CD4-positive, CD25-positive, alpha-beta regulatory T cell (primary cell): ENCODE data around the gene DAGLA. TPM values are rescaled to one million over a fixed set of nuclear protein-coding genes. Genes with fewer than 3 reads are reported as not detected.

Source experiments
- ATAC-seq, 2 donors: fragments of 150-1000 bp; cut with Tn5 transposase; one replicate each; pipeline ENCODE4 v1.10.0; 2021; ENCODE audit warnings: low read depth in 2 of 2, moderate number of reproducible peaks in 2 of 2, moderate library complexity in 1 of 2
- DNase-seq, 3 donors: peaks; one replicate each; pipeline versions ENCODE4 v3.0.0 to v3.0.0-alpha.2; 2012 to 2022; ENCODE audit warnings: mixed read lengths in 1 of 3
- H3K27ac ChIP-seq: one replicate; pipeline ENCODE4 v1.7.0; 2013; ENCODE audit warnings: mild to moderate bottlenecking, low read length; ENCODE audit not compliant: insufficient read depth, poor library complexity, severe bottlenecking
- H3K27me3 ChIP-seq: one replicate; pipeline ENCODE4 v1.7.0; 2013; ENCODE audit warnings: low read length; ENCODE audit not compliant: control insufficient read depth, insufficient read depth
- H3K36me3 ChIP-seq: one replicate; pipeline ENCODE4 v1.7.0; 2013; ENCODE audit warnings: mild to moderate bottlenecking, low read length, moderate library complexity; ENCODE audit not compliant: control insufficient read depth, insufficient read depth
- H3K4me1 ChIP-seq: 2 replicates; pipeline ENCODE4 v1.7.0; 2013; ENCODE audit warnings: mild to moderate bottlenecking, low read length; ENCODE audit not compliant: insufficient read depth, control insufficient read depth, poor library complexity, severe bottlenecking
- H3K4me3 ChIP-seq: one replicate; pipeline ENCODE4 v1.7.0; 2013; ENCODE audit warnings: low read depth, mild to moderate bottlenecking, low read length, moderate library complexity
- H3K9me3 ChIP-seq, 2 experiments: 1 replicate in 1 of 2; 2 replicates in 1 of 2; pipeline ENCODE4 v1.7.0; 2013; ENCODE audit warnings: low read length in 2 of 2, mild to moderate bottlenecking in 1 of 2, moderate library complexity in 1 of 2; ENCODE audit not compliant: control insufficient read depth in 2 of 2
- H3K27ac Mint-ChIP-seq, 3 donors: one replicate each; pipeline ENCODE4 v1.8.0; 2020 to 2022; ENCODE audit warnings: mild to moderate bottlenecking in 3 of 3, mixed read lengths in 3 of 3, moderate library complexity in 2 of 3
- H3K27me3 Mint-ChIP-seq: one replicate; pipeline ENCODE4 v1.8.0; 2022; ENCODE audit warnings: mild to moderate bottlenecking, mixed read lengths
- H3K36me3 Mint-ChIP-seq: one replicate; pipeline ENCODE4 v1.8.0; 2020; ENCODE audit warnings: mixed read lengths
- H3K4me1 Mint-ChIP-seq, 4 donors: one replicate each; pipeline ENCODE4 v1.8.0; 2020 to 2022; ENCODE audit warnings: mixed read lengths in 4 of 4, mild to moderate bottlenecking in 1 of 4
- H3K4me3 Mint-ChIP-seq, 4 donors: one replicate each; pipeline ENCODE4 v1.8.0; 2020 to 2022; ENCODE audit warnings: mild to moderate bottlenecking in 4 of 4, mixed read lengths in 4 of 4, moderate library complexity in 3 of 4
- H3K9me3 Mint-ChIP-seq, 7 donors: one replicate each; pipeline ENCODE4 v1.8.0; 2020 to 2022; ENCODE audit warnings: mixed read lengths in 7 of 7, mild to moderate bottlenecking in 3 of 7, moderate library complexity in 2 of 7
- polyA plus RNA-seq, 4 donors: library from polyadenylated mRNA; unstranded; fragments of 300-500 nt; fragmentation: Illumina TruSeq; gene quantifications; one replicate each; pipeline ENCODE4 v1.2.3, GENCODE V29; 2021
- total RNA-seq: library from RNA; stranded (reverse); gene quantifications from one replicate; pipeline ENCODE4 v1.2.3, GENCODE V29; 2022

The DAGLA gene
- total and polyA plus RNA-seq, 5 donors from 2014 or later = 0.08 to 0.94 (median 0.10) TPM; not detected in 2

- Histone ChIP-seq H3K4me1 (peaks cover 14% of the 10 kb centered on the region), H3K27me3 (peaks cover 3% of the 10 kb centered on the region), H3K27ac (no peak overlapping the region), H3K9me3 (no peaks in the 10 kb centered on the region), H3K36me3 (no peaks in the 10 kb centered on the region), H3K4me3 (no peak overlapping the region)
- DNase-seq = peak in 1 of 3 donors; percentile 57
- Mint-ChIP-seq H3K9me3 (peaks cover 0 to 2% (median 0%) of the 10 kb centered on the region in 7 donors), H3K27ac (no peak overlapping the region), H3K27me3 (peaks cover 16% of the 10 kb centered on the region), H3K4me1 (peaks cover 0 to 19% (median 8%) of the 10 kb centered on the region in 4 donors), H3K36me3 (no peaks in the 10 kb centered on the region), H3K4me3 (no peak overlapping the region)
- ATAC-seq = peak; percentile 65 to 75
These were observed 76.4 kb downstream of the DAGLA start for GRCh38 chr11:61756452-61757212.

DNA sequence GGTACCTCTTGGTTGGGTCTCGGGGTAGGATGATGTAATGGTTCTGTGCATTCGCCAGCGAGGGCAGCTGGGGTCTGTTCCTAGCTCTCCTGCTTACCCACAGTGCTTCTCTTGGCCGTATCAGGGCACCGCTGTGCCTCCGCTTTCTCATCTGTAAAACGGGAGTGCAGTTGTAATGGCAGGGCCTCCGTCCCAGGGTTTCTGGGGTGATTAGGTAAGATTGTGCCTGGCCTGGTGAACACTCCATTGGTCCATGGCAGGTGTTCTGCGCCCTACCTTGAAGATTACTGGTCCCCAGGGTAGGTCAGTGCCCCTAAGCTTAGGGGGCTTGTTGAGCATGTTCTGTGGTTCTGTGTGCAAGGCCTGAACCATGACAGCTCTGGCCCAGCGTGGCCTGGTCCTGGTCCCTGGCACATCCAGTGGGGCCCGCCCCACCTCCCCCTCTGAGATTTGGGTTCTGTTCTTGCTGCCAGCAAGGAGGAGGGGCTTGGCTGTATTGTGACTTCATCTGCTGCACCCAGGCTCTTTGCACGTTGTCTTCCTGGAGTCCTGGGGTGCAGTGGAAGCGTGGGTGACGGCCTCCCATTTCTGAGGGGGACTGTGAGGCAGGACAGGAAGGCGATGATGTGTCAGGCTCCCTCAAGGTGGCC, 77.1 kb downstream of the DAGLA start:
- Histone ChIP-seq H3K27me3 (no peaks in the 10 kb centered on the region), H3K36me3 (no peaks in the 10 kb centered on the region), H3K4me1 (peaks cover 14% of the 10 kb centered on the region), H3K9me3 (no peaks in the 10 kb centered on the region), H3K27ac (no peak overlapping the region), H3K4me3 (no peak overlapping the region)
- Mint-ChIP-seq H3K4me1 (peaks cover 0 to 20% (median 8%) of the 10 kb centered on the region in 4 donors), H3K9me3 (peaks cover 0 to 2% (median 0%) of the 10 kb centered on the region in 7 donors), H3K27ac (no peak overlapping the region), H3K36me3 (no peaks in the 10 kb centered on the region), H3K4me3 (no peak overlapping the region), H3K27me3 (peaks cover 13% of the 10 kb centered on the region)
- no peak for ATAC-seq
- no peak for DNase-seq

DNA sequence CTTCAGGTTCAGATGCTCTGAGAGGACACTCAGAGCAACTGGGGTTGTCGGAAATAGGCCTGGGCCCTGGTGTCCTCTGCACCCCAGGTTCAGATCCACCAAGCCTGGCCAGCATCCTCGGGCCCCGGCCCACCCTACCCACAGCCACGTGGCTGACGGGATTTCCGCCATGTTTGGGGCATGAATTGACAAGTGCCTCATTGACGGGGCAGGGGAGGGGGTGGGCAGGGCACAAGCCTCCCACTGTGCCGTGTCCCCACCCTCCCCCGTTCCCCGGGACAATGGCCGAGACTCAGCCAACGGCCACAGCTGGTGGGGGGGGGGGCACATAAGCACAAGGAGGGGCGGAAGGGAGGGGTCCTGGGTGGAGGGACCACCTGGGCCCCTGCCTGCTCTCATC, 80.8 kb downstream of the DAGLA start:
- H3K27ac Mint-ChIP-seq = no peak overlapping the region
- no peak overlapping the region for H3K27ac ChIP-seq
- H3K4me3 ChIP-seq = no peak overlapping the region
- DNase-seq (no peak), ATAC-seq (no peak)
- peaks cover 8% of the 10 kb centered on the region for H3K4me1 ChIP-seq
- H3K4me3 Mint-ChIP-seq = no peak overlapping the region
- no peaks in the 10 kb centered on the region for H3K36me3 ChIP-seq
- H3K27me3 ChIP-seq = no peaks in the 10 kb centered on the region
- H3K27me3 Mint-ChIP-seq = no peaks in the 10 kb centered on the region
- H3K36me3 Mint-ChIP-seq = no peaks in the 10 kb centered on the region
- H3K4me1 Mint-ChIP-seq = peaks cover 0 to 13% (median 4%) of the 10 kb centered on the region in 4 donors
- H3K9me3 Mint-ChIP-seq = no peaks in the 10 kb centered on the region
- H3K9me3 ChIP-seq = no peaks in the 10 kb centered on the region

GRCh38 chr11:61761440-61762222, 81.4 kb downstream of the DAGLA start:
- Histone ChIP-seq H3K9me3 (no peaks in the 10 kb centered on the region), H3K4me3 (no peak overlapping the region), H3K27me3 (no peaks in the 10 kb centered on the region), H3K36me3 (no peaks in the 10 kb centered on the region), H3K27ac (no peak overlapping the region), H3K4me1 (peaks cover 1% of the 10 kb centered on the region)
- Mint-ChIP-seq H3K27me3 (no peaks in the 10 kb centered on the region), H3K4me1 (peaks cover 0 to 7% (median 2%) of the 10 kb centered on the region in 4 donors), H3K27ac (peak overlapping the region in 1 of 3 donors; percentile 29), H3K36me3 (no peaks in the 10 kb centered on the region), H3K4me3 (no peak overlapping the region), H3K9me3 (no peaks in the 10 kb centered on the region)
- ATAC-seq (no peak), DNase-seq (no peak)

- no peak for DNase-seq
- H3K4me3 Mint-ChIP-seq = no peak overlapping the region
- H3K9me3 ChIP-seq = no peaks in the 10 kb centered on the region
- peak overlapping the region in 1 of 3 donors; percentile 29 for H3K27ac Mint-ChIP-seq
- H3K4me1 Mint-ChIP-seq = peaks cover 0 to 6% (median under 1%) of the 10 kb centered on the region in 4 donors
- H3K36me3 Mint-ChIP-seq = no peaks in the 10 kb centered on the region
- no peaks in the 10 kb centered on the region for H3K36me3 ChIP-seq
- ATAC-seq = no peak
- H3K27ac ChIP-seq = no peak overlapping the region
- no peaks in the 10 kb centered on the region for H3K27me3 Mint-ChIP-seq
- no peaks in the 10 kb centered on the region for H3K27me3 ChIP-seq
- no peak overlapping the region for H3K4me3 ChIP-seq
- H3K9me3 Mint-ChIP-seq = no peaks in the 10 kb centered on the region
- H3K4me1 ChIP-seq = no peaks in the 10 kb centered on the region
These were observed 82.0 kb downstream of the DAGLA start for GRCh38 chr11:61762223-61762615.

- H3K4me3 Mint-ChIP-seq = no peak overlapping the region
These were observed 82.6 kb downstream of the DAGLA start for GRCh38 chr11:61762798-61763197.

DNA sequence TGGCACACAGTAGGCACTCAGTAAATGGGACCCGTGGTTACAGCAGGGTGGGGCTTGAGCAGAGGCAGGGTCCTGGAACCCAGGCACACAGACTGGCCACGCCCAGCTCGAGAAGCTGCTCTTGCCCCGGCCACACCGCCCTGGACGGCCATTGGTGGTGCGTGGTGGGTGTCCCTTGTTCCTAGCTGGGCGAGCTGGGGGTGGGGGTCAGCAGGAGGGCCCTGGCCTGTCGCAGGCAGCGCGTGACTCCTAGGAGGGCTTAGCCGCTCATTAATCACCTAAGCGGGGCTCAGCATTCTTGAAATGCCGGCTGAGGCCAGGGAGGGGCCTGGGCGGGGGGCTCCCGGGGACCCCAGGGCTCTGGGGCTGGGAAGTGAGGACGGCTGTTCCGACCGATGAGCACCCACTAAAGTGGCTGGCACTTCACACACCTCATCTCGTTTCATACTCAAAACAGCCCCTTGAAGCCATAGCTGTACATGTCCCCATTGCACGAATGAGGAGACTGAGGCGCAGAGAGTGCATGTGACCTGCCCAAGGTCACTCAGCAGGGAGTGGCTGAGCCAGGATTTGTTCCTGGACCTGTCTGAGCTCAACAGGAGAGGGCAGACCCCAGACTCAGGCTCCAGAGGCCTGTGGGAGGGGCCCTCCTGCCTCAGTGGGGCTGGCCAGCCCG, 83.9 kb downstream of the DAGLA start:
- no peaks in the 10 kb centered on the region for H3K36me3 Mint-ChIP-seq
- H3K27ac Mint-ChIP-seq = no peak overlapping the region
- DNase-seq (no peak), ATAC-seq (no peak)
- Histone ChIP-seq H3K27me3 (no peaks in the 10 kb centered on the region), H3K4me1 (no peaks in the 10 kb centered on the region), H3K4me3 (no peak overlapping the region), H3K9me3 (no peaks in the 10 kb centered on the region), H3K36me3 (no peaks in the 10 kb centered on the region), H3K27ac (no peak overlapping the region)
- no peaks in the 10 kb centered on the region for H3K9me3 Mint-ChIP-seq
- peaks cover 0 to 6% (median 0%) of the 10 kb centered on the region in 4 donors for H3K4me1 Mint-ChIP-seq
- H3K4me3 Mint-ChIP-seq = no peak overlapping the region
- no peaks in the 10 kb centered on the region for H3K27me3 Mint-ChIP-seq

More at GRCh38 chr11:61762798-61763197, 82.6 kb downstream of the DAGLA start:
- no peaks in the 10 kb centered on the region for H3K9me3 ChIP-seq
- H3K27ac Mint-ChIP-seq = no peak overlapping the region
- H3K4me1 ChIP-seq = no peaks in the 10 kb centered on the region
- H3K4me3 ChIP-seq = no peak overlapping the region
- no peaks in the 10 kb centered on the region for H3K27me3 ChIP-seq
- no peaks in the 10 kb centered on the region for H3K36me3 ChIP-seq
- peaks cover 0 to 6% (median 0%) of the 10 kb centered on the region in 4 donors for H3K4me1 Mint-ChIP-seq
- no peaks in the 10 kb centered on the region for H3K27me3 Mint-ChIP-seq
- no peaks in the 10 kb centered on the region for H3K36me3 Mint-ChIP-seq
- no peak for DNase-seq
- no peak for ATAC-seq
- no peak overlapping the region for H3K27ac ChIP-seq
- H3K9me3 Mint-ChIP-seq = no peaks in the 10 kb centered on the region
